ENCODE measurements around the gene C11orf24.
"Not testable (repeated sequence)": the region's sequence is repeated elsewhere in the genome, so short reads cannot be mapped to it uniquely, and the experiment has no call there.

Gene C11orf24

GRCh38 chr11:68269414-68270081 is 2.2 kb downstream of the C11orf24 start:
- FAIRE-seq: no peak

DNA sequence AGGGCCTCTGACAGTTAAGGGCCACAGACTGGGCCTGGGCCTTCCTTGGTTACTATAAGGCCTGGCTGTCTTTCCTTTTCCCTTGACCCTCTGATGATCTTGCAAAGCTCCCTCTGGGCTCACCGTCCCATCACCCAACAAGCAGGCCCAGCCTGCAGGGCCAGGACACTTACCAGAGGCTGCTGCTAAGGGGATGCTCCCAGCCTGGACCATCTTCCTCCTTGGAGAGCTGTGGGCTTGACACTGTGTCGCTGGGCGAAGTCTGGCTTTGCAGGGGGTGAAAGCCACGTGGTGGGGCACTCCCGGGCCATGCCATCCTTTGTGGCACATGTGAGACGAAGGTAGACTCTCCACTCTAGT is 3.9 kb downstream of the C11orf24 start:
- FAIRE-seq: no peak

DNA sequence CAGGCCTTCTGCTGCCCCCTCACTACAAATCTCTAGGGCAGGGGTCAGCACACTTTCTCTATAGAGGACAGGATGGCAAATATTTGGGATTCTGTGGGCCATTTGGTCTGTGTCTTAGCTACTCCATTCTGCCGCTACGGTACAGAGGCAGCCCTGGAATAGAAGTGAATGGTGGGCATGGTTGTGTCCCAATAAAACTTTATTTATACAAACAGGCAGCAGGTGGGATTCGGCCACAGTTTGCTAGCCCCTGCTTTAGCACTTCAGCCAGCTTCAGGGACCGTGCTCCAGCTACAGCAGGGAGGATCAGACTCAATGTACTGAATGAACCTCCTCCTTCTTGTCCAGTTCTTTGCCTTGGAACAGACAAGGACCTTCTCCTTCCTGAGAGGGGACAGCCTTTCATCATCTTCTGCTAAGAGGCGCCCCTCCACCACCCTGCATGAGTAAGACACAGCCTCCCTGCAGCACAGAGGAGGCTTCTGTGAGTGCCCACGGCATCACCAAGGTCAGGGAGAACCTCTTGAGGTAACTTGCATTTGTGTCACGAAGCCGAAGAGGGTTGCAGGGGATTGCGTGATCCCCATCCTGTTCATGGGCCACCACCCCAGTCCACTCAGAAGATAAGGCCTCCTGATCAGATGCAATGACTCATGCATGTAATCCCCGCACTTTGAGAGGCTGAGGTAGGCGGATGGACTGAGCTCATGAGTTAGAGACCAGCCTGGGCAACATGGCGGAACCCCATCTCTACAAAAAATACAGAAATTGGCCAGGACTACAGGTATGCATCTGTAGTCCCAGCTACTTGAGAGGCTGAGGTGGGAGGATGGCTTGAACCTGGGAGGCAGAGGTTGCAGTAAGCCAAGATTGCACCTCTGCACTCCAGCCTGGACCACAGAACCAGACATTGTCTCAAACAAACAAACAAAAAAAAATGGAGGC is 4.6 kb downstream of the C11orf24 start:
- no peak for FAIRE-seq

DNA sequence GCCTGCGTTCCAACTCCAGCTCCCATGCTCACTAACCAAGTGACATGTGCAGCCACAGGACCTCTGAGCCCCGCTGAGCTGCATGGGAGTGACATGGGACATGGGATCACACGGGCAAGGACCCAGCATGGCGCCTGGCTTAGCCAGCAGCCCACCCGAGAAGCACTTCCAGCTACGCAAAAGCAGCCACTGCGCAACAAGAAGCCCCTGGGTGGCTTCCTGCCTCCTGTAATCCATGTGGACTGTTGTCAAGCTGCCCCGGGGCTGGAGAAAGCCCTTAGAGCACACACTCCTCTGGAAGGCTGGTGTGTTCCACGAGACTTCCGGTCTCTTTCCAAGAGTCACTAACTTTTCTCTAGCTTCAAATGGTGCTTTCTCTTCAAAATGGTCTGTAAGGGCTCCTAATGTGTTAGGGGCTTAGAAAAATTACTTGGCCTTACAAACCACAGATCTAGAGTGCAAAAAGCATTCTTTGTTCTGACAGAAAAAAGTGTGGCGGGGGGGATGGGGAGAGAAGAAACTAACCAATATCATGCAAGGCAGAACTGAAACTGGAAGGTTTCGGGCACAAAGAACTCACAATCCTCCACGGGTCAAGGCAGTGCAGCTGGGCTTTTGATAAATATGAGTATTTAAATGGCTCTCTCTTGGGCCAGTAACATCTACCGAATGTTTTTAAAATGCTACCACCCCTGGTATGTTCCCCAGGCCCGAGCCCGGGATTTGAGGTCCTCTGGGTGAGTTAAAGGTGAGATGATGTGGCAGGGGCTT is 5.5 kb downstream of the C11orf24 start:
- FAIRE-seq: no peak

DNA sequence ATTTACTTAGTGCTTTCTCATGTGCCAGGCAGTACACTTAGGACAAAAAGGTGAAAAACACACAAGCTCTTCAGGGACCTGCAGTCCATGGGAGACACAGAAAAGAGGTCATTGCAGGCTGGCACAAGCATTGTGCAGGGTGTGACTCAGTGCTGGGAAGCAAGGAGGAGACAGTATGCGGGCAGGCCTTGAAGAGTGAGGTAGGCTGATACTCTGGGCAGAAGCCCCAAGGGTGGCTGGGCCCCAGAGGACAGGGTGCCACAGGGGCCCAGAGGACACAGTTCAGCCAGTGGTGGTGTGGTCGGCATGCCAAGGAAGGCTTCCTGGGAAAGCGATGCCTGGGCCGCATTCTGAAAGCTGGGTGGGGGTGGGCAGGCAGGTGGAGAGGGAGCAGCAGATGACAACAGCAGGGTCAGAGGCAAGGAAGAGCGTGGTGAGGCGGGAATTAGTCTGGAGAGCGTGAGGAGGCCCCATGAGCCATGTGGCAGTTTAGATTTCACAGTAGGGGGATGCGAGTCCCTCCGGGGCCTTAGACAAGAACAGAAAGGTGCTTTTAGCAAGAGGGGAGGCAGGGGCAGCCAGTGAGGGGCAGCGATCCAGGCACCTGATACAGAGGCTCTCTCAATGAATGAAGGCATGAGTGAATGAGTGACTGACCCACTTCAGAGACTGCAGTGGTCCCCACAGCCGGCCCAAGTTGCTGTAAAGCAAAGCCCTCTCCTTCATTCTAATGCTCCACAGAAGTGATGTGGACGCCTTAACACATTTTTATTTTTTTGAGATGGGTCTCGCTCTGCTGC is 6.8 kb downstream of the C11orf24 start:
- FAIRE-seq: no peak

- FAIRE-seq: no peak
These were observed 7.5 kb downstream of the C11orf24 start for GRCh38 chr11:68264244-68264643.

DNA sequence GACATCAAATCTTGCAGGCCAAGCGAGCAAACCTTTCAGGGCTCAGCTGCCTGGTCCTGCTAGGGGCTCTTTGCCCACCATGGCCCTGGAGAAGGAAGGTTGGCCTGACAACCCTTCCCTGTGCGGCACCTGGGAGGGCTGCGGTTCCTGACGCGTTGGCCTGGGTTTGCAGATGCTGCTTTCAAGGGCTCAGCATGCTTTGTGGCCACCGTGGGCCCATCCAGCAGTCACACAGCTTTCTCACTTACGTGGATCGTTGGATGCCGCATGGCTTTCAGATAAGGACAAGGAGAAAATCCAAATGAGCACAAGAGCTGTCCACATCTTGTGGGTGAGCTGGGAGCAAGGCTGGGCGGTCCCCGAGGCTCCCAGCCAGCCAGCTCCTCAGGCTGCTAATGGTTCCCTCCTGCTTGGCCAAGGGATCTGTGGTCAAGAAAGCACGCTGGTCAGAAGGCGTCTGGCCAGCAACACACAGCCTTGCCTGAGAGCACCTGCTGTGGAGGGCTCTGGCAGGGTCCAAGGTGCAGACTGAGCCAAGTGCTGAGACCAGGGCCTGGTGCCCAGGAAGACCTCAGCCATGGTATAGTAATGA is 8.2 kb downstream of the C11orf24 start:
- no peak for FAIRE-seq

DNA sequence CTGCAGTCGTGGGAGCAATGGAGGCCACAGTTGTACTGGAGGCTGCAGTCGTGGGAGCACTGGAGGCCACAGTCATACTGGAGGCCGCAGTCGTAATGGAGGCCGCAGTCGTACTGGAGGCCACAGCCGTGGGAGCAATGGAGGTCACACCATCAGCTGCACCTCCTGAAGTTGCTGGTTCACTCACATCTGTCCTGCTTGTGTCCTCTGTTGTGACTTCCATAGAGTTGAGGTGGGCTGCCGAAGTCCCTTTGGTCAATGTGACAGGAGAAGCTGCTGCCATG is 9.3 kb downstream of the C11orf24 start:
- no peak for FAIRE-seq

DNA sequence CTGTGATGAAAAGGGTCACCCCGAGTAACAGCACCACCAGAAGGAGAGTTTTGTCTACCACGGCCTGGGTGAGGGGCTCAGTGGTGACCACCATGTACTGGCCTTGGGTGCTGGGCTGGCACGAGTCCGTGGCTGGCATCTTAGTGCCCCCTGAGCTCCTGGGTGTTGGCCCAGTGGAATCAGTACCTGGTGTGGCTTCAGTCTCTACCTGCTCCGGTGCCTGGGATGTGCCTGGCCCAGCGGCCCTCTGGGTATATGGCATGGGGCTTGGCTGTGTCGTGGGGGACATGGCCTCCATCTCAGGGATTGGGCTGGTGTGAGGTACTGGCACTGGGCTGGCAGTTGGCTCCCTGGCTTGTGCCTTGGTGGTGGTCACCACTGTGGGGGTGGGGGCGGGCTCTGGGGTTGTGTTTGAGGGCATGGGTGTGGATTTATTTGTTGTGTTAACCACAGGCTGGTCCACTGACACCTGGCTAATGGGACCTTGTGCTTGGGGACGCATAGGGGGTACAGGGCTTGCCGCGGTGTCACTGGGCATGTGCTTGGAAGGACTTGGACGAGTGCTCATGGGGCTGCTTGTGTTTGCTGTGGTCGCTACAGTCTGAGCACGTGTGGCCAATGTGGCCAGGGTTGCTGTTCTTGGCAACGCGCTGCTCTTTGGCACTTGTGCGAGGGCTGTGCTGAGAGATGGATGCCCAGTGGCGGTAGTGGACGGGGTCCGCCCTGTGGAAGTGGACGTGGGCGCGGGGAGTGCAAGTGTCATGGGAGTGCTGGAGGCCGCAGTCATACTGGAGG is 9.8 kb downstream of the C11orf24 start:
- FAIRE-seq: no peak

DNA sequence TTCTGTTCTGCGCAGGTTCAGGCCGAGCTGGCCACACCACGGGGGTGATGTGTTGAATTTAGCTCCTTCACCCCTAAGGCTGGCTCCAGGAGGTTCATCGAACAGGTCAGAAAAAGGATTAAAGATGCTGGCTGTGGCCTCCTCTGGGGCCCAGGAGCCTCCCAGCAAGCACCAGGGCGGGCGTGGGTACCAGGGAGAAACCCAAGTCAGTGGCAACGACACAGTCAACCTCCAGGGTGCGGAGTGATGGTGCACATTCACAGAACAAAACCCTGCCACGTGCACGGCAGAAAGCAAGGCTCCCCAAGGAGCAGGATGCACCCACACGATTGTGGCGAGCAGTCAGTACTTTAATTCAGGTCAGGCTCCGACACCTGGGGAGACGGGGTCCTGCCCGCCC is 10.8 kb downstream of the C11orf24 start:
- no peak for FAIRE-seq

DNA sequence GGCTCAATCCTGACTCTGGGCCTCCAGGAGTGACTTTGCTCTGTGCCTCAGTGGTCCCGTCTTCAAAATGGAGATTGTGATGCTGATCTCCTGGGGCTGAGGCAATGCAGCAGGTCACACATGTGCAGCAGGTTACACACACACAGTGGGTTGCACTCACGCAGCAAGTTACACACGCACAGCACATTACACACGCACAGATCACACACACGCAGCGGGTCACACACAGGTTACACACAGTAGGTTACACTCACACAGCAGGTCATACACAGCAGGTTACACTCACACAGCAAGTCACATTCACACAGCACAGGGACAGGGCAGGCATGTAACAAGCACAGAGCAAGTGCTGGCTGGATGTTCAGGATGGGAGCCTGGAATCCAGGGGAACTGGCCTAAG is 11.3 kb downstream of the C11orf24 start:
- no peak for FAIRE-seq

DNA sequence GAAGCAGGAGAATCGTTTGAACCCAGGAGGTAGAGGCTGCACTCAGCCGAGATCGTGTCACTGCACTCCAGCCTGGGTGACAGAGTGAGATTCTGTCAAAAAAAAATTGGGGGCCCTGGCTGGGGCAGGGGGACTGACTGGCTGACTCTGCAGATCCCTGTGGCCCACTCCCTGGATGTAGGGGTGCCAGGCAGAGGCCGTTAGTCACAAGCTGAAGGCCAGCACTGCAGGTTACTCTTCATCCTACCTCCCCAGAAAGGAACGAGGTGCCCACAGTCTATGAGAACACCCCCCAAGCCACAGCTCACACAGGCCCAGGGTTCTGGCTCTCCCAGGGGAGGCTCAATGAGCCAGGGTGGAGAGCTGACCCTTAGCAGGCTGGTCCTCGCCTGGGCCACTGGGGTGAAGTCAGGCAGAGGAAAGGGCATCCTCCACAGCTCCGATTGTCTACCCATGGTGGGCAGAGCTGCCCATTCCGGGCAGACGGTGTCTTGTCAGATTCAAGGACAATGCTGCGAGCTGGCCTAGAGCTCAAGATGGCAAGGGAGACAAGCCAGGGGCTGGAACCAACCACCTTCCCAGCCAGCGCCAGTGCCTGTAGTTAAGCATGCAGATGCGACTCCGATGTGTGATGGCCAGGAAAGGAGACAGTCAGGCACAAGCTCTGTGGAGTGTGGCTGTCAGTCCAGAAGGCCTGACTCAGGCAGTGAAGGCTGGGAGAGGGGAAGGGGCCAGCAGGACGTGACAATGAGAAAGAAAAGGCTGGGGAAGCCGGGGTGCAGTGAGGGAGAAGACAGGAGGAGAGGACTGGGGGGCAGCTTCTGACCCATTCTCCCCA is 12.4 kb downstream of the C11orf24 start:
- no peak for FAIRE-seq

- FAIRE-seq: no peak
These were observed 13.4 kb downstream of the C11orf24 start for GRCh38 chr11:68258363-68258765.

DNA sequence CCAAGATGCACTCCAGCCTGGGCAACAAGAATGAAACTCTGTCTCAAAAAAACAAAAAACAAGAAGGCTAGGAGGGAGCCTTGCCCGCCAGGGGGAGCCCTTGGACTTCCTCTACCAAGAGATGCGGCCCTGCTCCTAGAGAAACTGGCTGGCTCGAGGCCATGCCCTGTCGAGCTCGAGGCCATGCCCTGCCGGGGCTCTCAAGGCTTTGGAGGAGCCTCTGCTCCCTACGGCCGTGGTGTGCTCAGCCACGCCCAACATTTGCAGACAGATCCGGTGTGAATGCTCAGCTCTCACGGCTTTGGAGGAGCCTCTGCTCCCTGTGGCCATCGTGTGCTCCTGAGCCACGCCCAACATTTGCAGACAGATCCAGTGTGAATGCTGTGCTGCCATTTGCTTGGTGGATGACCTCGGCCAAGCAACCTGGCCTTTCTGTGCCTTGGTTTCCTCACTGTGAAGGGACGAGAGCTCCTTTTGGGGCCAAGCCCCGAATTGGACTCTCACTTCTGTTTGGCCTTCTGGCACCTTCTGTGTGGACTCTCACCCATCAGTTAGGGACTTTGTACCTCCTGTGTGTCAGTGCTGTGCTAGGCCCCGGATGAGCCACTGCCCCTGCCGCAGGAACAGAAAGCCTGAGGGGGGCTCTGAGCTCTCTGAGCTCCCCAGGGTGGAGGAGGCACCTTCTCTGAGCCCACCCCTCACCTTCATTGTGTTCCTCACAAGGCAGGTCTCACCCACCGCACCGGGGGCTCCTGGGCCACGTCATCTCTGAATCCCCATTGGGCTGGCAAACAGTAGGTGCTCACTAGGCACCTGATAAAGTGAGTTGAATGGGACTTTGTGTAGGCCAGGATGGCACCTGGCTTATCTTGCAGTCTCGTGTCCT is 14.1 kb downstream of the C11orf24 start:
- no peak for FAIRE-seq

- no peak for FAIRE-seq
These were observed 15.4 kb downstream of the C11orf24 start for GRCh38 chr11:68256331-68256741.

DNA sequence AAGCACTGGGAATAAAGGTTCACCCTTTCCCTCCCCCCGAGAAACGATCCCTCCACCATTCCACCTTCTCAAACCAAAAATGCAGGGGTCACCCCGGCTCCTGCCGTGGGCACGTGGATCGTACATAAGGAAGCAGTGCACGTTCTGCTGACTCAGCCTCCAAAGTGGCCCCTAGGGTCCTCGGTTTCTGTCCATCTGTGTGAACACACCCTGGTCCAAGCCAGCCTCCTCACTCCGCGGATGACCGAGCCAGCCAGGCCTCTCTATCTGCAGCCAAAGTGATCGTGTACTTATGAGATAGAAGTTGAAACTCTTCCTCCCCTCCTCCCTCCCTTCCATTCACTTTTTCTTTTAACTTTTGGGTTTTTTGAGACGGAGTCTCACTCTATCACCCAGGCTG is 16.2 kb downstream of the C11orf24 start:
- FAIRE-seq: no peak

GRCh38 chr11:68254421-68254820 is 17.4 kb downstream of the C11orf24 start:
- no peak for FAIRE-seq

- no peak for FAIRE-seq
These were observed 20.0 kb downstream of the C11orf24 start for GRCh38 chr11:68251765-68252164.

- not testable (repeated sequence) for FAIRE-seq
These were observed 26.9 kb downstream of the C11orf24 start for GRCh38 chr11:68244912-68245311.

- not testable (repeated sequence) for FAIRE-seq
These were observed 27.9 kb downstream of the C11orf24 start for GRCh38 chr11:68243847-68244246.
